Measurements from ENCODE around the gene IDH1. TPM values are rescaled to one million over a fixed set of nuclear protein-coding genes. Genes with fewer than 3 reads are reported as not detected.

The IDH1 gene
- total and polyA plus RNA-seq, 8 donors = 14.2 to 57.8 (median 35.2) TPM

DNA sequence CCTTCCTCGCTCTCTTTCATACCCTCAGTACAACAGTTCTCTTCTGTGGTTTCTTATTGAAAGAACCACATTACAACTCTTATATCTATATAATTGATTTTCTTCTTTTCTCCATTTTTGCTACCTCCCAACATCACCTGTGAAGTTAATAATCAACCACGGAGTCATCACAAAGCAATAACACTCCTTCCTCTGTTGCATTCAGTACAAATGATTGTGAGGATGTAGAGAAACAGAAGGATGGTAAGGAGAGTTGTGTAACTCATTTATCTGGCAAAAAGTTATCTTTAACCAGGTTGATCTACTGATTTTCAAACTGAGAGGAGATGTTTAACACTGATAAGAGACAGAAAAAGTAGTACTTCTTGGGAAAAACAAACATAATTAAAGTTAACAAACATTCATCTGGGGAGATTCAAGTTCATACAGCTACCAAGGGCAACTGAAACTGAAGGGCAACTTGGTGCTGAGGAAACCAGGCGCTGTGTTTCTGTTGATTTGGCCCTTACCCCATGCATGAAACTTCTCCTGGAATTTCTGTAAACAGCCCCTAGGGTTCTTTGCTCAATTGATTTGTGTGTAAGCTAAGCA is 14.2 kb downstream of the IDH1 start:
- DNase-seq (no peak), ATAC-seq (no peak), FAIRE-seq (no peak)
- WGBS, 2 donors = 69 to 73% methylated on average over 3 of the region's 3 CpGs
- no peak overlapping the region for H3K27ac ChIP-seq
- H3K4me3 ChIP-seq = no peak overlapping the region
- no peaks in the 10 kb centered on the region for H3K4me1 ChIP-seq
- no peaks in the 10 kb centered on the region for H3K27me3 ChIP-seq
- H3K9me3 ChIP-seq = no peaks in the 10 kb centered on the region
- H3K36me3 ChIP-seq = peaks cover 0 to 32% (median 5%) of the 10 kb centered on the region in 3 donors
- intact Hi-C loops (cut with DNase I) = no loop called here
- TF ChIP-seq, protein P1, sequence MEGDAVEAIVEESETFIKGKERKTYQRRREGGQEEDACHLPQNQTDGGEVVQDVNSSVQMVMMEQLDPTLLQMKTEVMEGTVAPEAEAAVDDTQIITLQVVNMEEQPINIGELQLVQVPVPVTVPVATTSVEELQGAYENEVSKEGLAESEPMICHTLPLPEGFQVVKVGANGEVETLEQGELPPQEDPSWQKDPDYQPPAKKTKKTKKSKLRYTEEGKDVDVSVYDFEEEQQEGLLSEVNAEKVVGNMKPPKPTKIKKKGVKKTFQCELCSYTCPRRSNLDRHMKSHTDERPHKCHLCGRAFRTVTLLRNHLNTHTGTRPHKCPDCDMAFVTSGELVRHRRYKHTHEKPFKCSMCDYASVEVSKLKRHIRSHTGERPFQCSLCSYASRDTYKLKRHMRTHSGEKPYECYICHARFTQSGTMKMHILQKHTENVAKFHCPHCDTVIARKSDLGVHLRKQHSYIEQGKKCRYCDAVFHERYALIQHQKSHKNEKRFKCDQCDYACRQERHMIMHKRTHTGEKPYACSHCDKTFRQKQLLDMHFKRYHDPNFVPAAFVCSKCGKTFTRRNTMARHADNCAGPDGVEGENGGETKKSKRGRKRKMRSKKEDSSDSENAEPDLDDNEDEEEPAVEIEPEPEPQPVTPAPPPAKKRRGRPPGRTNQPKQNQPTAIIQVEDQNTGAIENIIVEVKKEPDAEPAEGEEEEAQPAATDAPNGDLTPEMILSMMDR (IDR thresholded peaks at IDR 0.05) = no peak

DNA sequence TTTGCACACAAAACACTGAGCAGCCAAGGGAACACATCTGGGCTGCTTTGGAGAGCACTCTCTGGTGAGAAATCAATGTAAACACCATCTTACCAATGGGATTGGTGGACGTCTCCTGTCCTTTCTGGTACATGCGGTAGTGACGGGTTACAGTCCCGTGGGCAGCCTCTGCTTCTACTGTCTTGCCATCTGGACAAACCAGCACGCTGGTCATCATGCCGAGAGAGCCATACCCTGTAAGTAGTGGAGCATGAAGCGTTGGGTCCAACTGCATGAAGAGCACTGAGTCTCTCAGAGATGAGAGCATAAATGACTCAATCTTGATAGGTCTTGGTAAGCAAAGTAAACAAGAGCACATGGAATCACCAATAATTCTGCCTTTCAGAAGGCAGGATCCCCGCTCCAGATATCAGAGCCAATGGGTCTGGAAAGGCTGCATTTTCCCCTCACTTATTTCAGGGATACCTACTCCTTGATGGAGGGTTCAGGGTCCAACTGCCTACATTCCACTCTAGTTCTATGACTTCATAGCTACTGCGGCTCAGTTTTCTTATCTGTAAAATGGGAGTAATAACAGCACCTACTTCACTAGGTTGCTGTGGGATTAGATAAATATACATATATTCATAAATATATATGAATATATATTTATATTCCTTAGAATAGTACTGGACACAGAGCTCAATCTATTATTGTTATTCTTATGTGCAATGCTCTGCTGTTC is 14.9 kb downstream of the IDH1 start:
- no peak for DNase-seq
- no peaks in the 10 kb centered on the region for H3K9me3 ChIP-seq
- TF ChIP-seq, protein P1 (IDR thresholded peaks at IDR 0.05) = no peak
- no peak overlapping the region for H3K4me3 ChIP-seq
- intact Hi-C loops (cut with DNase I) = no loop called here
- no peaks in the 10 kb centered on the region for H3K4me1 ChIP-seq
- H3K27me3 ChIP-seq = no peaks in the 10 kb centered on the region
- WGBS, 2 donors = 92 to 93% methylated on average over 9 of the region's 9 CpGs
- no peak for ATAC-seq
- H3K27ac ChIP-seq = no peak overlapping the region
- no peak for FAIRE-seq
- peaks cover 0 to 34% (median 5%) of the 10 kb centered on the region in 3 donors for H3K36me3 ChIP-seq

- 66 to 96% methylated on average over 2 of the region's 2 CpGs for WGBS, 2 donors
- Histone ChIP-seq H3K4me3 (no peak overlapping the region), H3K27ac (no peak overlapping the region), H3K9me3 (no peaks in the 10 kb centered on the region), H3K4me1 (no peaks in the 10 kb centered on the region), H3K36me3 (peaks cover 0 to 34% (median 2%) of the 10 kb centered on the region in 3 donors), H3K27me3 (no peaks in the 10 kb centered on the region)
- no peak for DNase-seq
- no peak for FAIRE-seq
- no peak for ATAC-seq
- intact Hi-C loops (cut with DNase I) = no loop called here
- TF ChIP-seq, protein P1 (IDR thresholded peaks at IDR 0.05) = no peak
Measured at GRCh38 chr2:208235860-208236259, 19.0 kb downstream of the IDH1 start.

DNA sequence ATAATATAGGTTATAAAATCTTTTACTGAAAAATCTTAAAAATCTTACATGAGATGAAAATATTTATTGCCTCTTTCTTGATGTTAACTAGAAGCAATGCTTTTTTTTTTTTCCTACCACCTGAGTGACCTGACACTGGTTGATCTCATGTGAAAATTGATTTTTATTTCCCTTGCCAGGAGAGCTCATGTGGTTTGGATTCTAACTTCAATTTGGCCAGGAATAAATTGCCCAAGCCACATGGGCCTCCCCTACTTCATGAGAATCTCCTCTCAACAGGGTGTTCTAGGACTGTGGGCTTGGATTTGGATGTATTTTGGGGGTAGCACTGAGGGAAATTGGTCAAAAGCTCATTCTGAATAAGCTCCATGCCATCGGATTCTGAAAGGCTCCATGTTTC is 20.1 kb downstream of the IDH1 start:
- intact Hi-C loops (cut with DNase I) = no loop called here
- no peaks in the 10 kb centered on the region for H3K4me1 ChIP-seq
- TF ChIP-seq, protein P1 (IDR thresholded peaks at IDR 0.05) = no peak
- no peaks in the 10 kb centered on the region for H3K9me3 ChIP-seq
- H3K27me3 ChIP-seq = no peaks in the 10 kb centered on the region
- H3K4me3 ChIP-seq = no peak overlapping the region
- no peak for ATAC-seq
- H3K27ac ChIP-seq = no peak overlapping the region
- H3K36me3 ChIP-seq = peaks cover 0 to 30% (median 2%) of the 10 kb centered on the region in 3 donors
- no peak for DNase-seq
- WGBS, 2 donors = 91 to 92% methylated on average over 1 of the region's 1 CpG
- no peak for FAIRE-seq

GRCh38 chr2:208228476-208228875 is 26.4 kb downstream of the IDH1 start:
- Histone ChIP-seq H3K4me1 (no peaks in the 10 kb centered on the region), H3K9me3 (no peaks in the 10 kb centered on the region), H3K36me3 (no peaks in the 10 kb centered on the region), H3K4me3 (no peak overlapping the region), H3K27ac (no peak overlapping the region), H3K27me3 (no peaks in the 10 kb centered on the region)
- DNase-seq (no peak), ATAC-seq (no peak), FAIRE-seq (no peak)
- 82 to 89% methylated on average over 1 of the region's 1 CpG for WGBS, 2 donors
- TF ChIP-seq, protein P1 (IDR thresholded peaks at IDR 0.05) = no peak
- intact Hi-C loops (cut with DNase I) = no loop called here

Measured in pancreas (tissue), 10 donors.